ENCODE data around the gene GABARAP. TPM values are rescaled to one million over a fixed set of nuclear protein-coding genes. Genes with fewer than 3 reads are reported as not detected.

GABARAP gene
- total and polyA plus RNA-seq, 2 of the 8 experiments (the other 6 are each of a cell fraction or from before 2014, with no cell fraction given) = 252 to 581 TPM

- TF ChIP-seq MAX (IDR thresholded peaks at IDR 0.05) (peak; percentile 65), PHF8 (conservative IDR thresholded peaks at IDR 0.05; ENCODE audit: low read depth, low read length) (no peak), NANOG (IDR thresholded peaks at IDR 0.05; ENCODE audit: insufficient read depth, low read depth, low read length, poor library complexity, severe bottlenecking) (peak; percentile 67), MAFK (IDR thresholded peaks at IDR 0.05; ENCODE audit: low read depth, low read length) (no peak), EGR1 (IDR thresholded peaks at IDR 0.05; ENCODE audit: borderline replicate concordance, low read depth, low read length) (peak; percentile 53; the same call in 1 of the 2 replicates), GABPA (IDR thresholded peaks at IDR 0.05; ENCODE audit: borderline replicate concordance, insufficient read depth, low read length) (no peak), TAF7 (optimal IDR thresholded peaks at IDR 0.05; ENCODE audit: borderline replicate concordance, low read depth, low read length) (no peak), CTBP2 (IDR thresholded peaks at IDR 0.05; ENCODE audit: borderline replicate concordance, insufficient read depth, insufficient read length, low read length) (peak; percentile 45), GTF2F1 (IDR thresholded peaks at IDR 0.05; ENCODE audit: borderline replicate concordance, low read depth, low read length) (no peak), SUZ12 (IDR thresholded peaks at IDR 0.05; ENCODE audit: low read length) (no peak), CREB1 (IDR thresholded peaks at IDR 0.05) (peak; percentile 59; the same call in 1 of the 2 replicates), SIRT6 (IDR thresholded peaks at IDR 0.05; ENCODE audit: low read length) (no peak), EZH2 (IDR thresholded peaks at IDR 0.05; ENCODE audit: low read depth, low read length, severe bottlenecking) (no peak)
- TF ChIP-seq, protein P1, sequence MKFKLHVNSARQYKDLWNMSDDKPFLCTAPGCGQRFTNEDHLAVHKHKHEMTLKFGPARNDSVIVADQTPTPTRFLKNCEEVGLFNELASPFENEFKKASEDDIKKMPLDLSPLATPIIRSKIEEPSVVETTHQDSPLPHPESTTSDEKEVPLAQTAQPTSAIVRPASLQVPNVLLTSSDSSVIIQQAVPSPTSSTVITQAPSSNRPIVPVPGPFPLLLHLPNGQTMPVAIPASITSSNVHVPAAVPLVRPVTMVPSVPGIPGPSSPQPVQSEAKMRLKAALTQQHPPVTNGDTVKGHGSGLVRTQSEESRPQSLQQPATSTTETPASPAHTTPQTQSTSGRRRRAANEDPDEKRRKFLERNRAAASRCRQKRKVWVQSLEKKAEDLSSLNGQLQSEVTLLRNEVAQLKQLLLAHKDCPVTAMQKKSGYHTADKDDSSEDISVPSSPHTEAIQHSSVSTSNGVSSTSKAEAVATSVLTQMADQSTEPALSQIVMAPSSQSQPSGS (IDR thresholded peaks at IDR 0.05; ENCODE audit: low read length) = no peak
Measured at GRCh38 chr17:7214300-7215135, 27.7 kb downstream of the GABARAP start (continued).
